ENCODE results near the gene RAB34. TPM values are rescaled to one million over a fixed set of nuclear protein-coding genes. Genes with fewer than 3 reads are reported as not detected.

Gene RAB34
- total and polyA plus RNA-seq, 2 donors (not counting 3 experiments of a cell fraction or from before 2014, with no cell fraction given): 62.3 to 113 TPM

Small RNAs within 50 kb of the gene (small RNA-seq; reads per million reads assigned to genes)
- not detected for gene SNORD42A (ENCODE audit: insufficient read depth, insufficient read length, low read depth, low replicate concordance)
- gene SNORD42B (ENCODE audit: insufficient read depth, insufficient read length, low read depth, low replicate concordance): 19.3 reads per million, percentile 78 among the genes with 10 or more reads in this experiment
- not detected for gene SNORD4A (ENCODE audit: insufficient read depth, insufficient read length, low read depth, low replicate concordance)
- not detected for gene SNORD4B (ENCODE audit: insufficient read depth, insufficient read length, low read depth, low replicate concordance)

Other genes with a start within 250 kb of the RAB34 start
- not detected in 2 replicates for gene SLC13A2, start 244.2 kb downstream of the RAB34 start, total RNA-seq
- not detected in 2 replicates for gene SLC13A2, start 244.2 kb downstream of the RAB34 start, polyA plus RNA-seq
- not detected in 2 replicates for gene FOXN1, start 211.5 kb downstream of the RAB34 start, total RNA-seq
- gene FOXN1, start 211.5 kb downstream of the RAB34 start, polyA plus RNA-seq: not detected in 2 replicates
- 26.3 and 28.1 TPM in 2 replicates for gene UNC119, start 165.2 kb downstream of the RAB34 start, total RNA-seq
- gene UNC119, start 165.2 kb downstream of the RAB34 start, polyA plus RNA-seq: 67.8 and 76.9 TPM in 2 replicates
- gene PIGS, start 146.3 kb downstream of the RAB34 start, total RNA-seq: 68.6 and 71.3 TPM in 2 replicates
- gene PIGS, start 146.3 kb downstream of the RAB34 start, polyA plus RNA-seq: 110 and 111 TPM in 2 replicates
- gene ALDOC, start 141.0 kb downstream of the RAB34 start, total RNA-seq: 7.2 and 9.0 TPM in 2 replicates
- 18.9 and 20.3 TPM in 2 replicates for gene ALDOC, start 141.0 kb downstream of the RAB34 start, polyA plus RNA-seq
- 85.4 and 90.6 TPM in 2 replicates for gene SPAG5, start 118.8 kb downstream of the RAB34 start, total RNA-seq
- 25.9 and 31.7 TPM in 2 replicates for gene SPAG5, start 118.8 kb downstream of the RAB34 start, polyA plus RNA-seq
- 19.9 and 20.1 TPM in 2 replicates for gene RSKR, start 103.7 kb downstream of the RAB34 start, total RNA-seq
- gene RSKR, start 103.7 kb downstream of the RAB34 start, polyA plus RNA-seq: 10.0 and 10.5 TPM in 2 replicates
- gene BLTP2, start 72.7 kb downstream of the RAB34 start, total RNA-seq: 164 and 165 TPM in 2 replicates
- gene BLTP2, start 72.7 kb downstream of the RAB34 start, polyA plus RNA-seq: 91.4 and 119 TPM in 2 replicates
- 52.6 and 56.4 TPM in 2 replicates for gene SDF2, start 56.0 kb downstream of the RAB34 start, total RNA-seq
- gene SDF2, start 56.0 kb downstream of the RAB34 start, polyA plus RNA-seq: 77.9 and 101 TPM in 2 replicates
- gene SUPT6H, start 55.7 kb downstream of the RAB34 start, total RNA-seq: 70.4 and 79.2 TPM in 2 replicates
- 33.9 and 34.9 TPM in 2 replicates for gene SUPT6H, start 55.7 kb downstream of the RAB34 start, polyA plus RNA-seq
- gene PROCA1, start 6.0 kb downstream of the RAB34 start, total RNA-seq: 2.1 and 2.6 TPM in 2 replicates
- 2.0 and 2.1 TPM in 2 replicates for gene PROCA1, start 6.0 kb downstream of the RAB34 start, polyA plus RNA-seq
- 1,554 and 1,573 TPM in 2 replicates for gene RPL23A, start 2.1 kb upstream of the RAB34 start, total RNA-seq
- gene RPL23A, start 2.1 kb upstream of the RAB34 start, polyA plus RNA-seq: 717 and 827 TPM in 2 replicates
- 1.8 and 2.6 TPM in 2 replicates for gene TLCD1, start 8.4 kb upstream of the RAB34 start, total RNA-seq
- gene TLCD1, start 8.4 kb upstream of the RAB34 start, polyA plus RNA-seq: 6.8 and 8.1 TPM in 2 replicates
- 3.0 and 3.1 TPM in 2 replicates for gene NEK8, start 10.9 kb upstream of the RAB34 start, total RNA-seq
- gene NEK8, start 10.9 kb upstream of the RAB34 start, polyA plus RNA-seq: 3.2 and 3.6 TPM in 2 replicates
- gene TRAF4, start 26.1 kb upstream of the RAB34 start, total RNA-seq: 81.9 and 83.9 TPM in 2 replicates
- 79.5 and 97.3 TPM in 2 replicates for gene TRAF4, start 26.1 kb upstream of the RAB34 start, polyA plus RNA-seq
- 30.6 and 33.7 TPM in 2 replicates for gene FAM222B, start 124.9 kb upstream of the RAB34 start, total RNA-seq
- gene FAM222B, start 124.9 kb upstream of the RAB34 start, polyA plus RNA-seq: 20.6 and 21.1 TPM in 2 replicates
- gene ERAL1, start 137.1 kb upstream of the RAB34 start, total RNA-seq: 50.3 and 58.0 TPM in 2 replicates
- gene ERAL1, start 137.1 kb upstream of the RAB34 start, polyA plus RNA-seq: 86.6 and 102 TPM in 2 replicates
- gene FLOT2, start 179.9 kb upstream of the RAB34 start, total RNA-seq: 131 and 169 TPM in 2 replicates
- 180 and 184 TPM in 2 replicates for gene FLOT2, start 179.9 kb upstream of the RAB34 start, polyA plus RNA-seq
- 5.6 and 7.2 TPM in 2 replicates for gene DHRS13, start 185.2 kb upstream of the RAB34 start, total RNA-seq
- gene DHRS13, start 185.2 kb upstream of the RAB34 start, polyA plus RNA-seq: 8.2 and 9.3 TPM in 2 replicates
- 36.4 and 44.2 TPM in 2 replicates for gene PHF12, start 233.7 kb upstream of the RAB34 start, total RNA-seq
- 24.3 and 26.6 TPM in 2 replicates for gene PHF12, start 233.7 kb upstream of the RAB34 start, polyA plus RNA-seq

Measured in endothelial cell of umbilical vein (primary cell).